Fibroblast of lung (primary cell): ENCODE data around the gene PLXNB1. TPM values are rescaled to one million over a fixed set of nuclear protein-coding genes. Genes with fewer than 3 reads are reported as not detected.

Experiments used
- DNase-seq, 2 donors: peaks; one replicate each; pipeline versions ENCODE4 v3.0.0 to v3.0.0-alpha.2; 2010; ENCODE audit warnings: low read depth in 2 of 2
- H2AFZ ChIP-seq: 2 replicates; pipeline ENCODE4 v1.5.1; 2012; ENCODE audit warnings: low read length, control low read depth, inconsistent platforms
- H3K27ac ChIP-seq: 2 replicates; pipeline ENCODE4 v1.5.1; 2011; ENCODE audit warnings: low read length, control low read depth; ENCODE audit not compliant: insufficient read depth
- H3K27me3 ChIP-seq: 2 replicates; pipeline ENCODE4 v1.5.1; 2011; ENCODE audit warnings: mild to moderate bottlenecking, low read length; ENCODE audit not compliant: control insufficient read depth, insufficient read depth
- H3K36me3 ChIP-seq: 2 replicates; pipeline ENCODE4 v1.5.1; 2011; ENCODE audit warnings: low read length; ENCODE audit not compliant: control insufficient read depth, insufficient read depth
- H3K4me1 ChIP-seq: 2 replicates; pipeline ENCODE4 v1.5.1; 2011; ENCODE audit warnings: low read length; ENCODE audit not compliant: control insufficient read depth, insufficient read depth; ENCODE audit errors: extremely low read depth
- H3K4me2 ChIP-seq: 2 replicates; pipeline ENCODE4 v1.5.1; 2011; ENCODE audit warnings: low read length, control low read depth; ENCODE audit not compliant: insufficient read depth; ENCODE audit errors: extremely low read depth
- H3K4me3 ChIP-seq, 4 experiments: fragments of 200-600 bp in 1 of 4; sonication (generic) in 1 of 4; replicated peaks in 1 of 4; 2 replicates each; pipeline ENCODE4 v1.5.1; 2011 to 2016; ENCODE audit warnings: low read length in 4 of 4, low read depth in 3 of 4, mild to moderate bottlenecking in 3 of 4, control low read depth in 2 of 4, inconsistent platforms in 1 of 4, mixed read lengths in 1 of 4; ENCODE audit not compliant: insufficient read depth in 1 of 4; ENCODE audit errors: control extremely low read depth in 1 of 4
- H3K79me2 ChIP-seq: 2 replicates; pipeline ENCODE4 v1.5.1; 2012; ENCODE audit warnings: mild to moderate bottlenecking, low read length, inconsistent platforms; ENCODE audit not compliant: control insufficient read depth, insufficient read depth
- H3K9ac ChIP-seq: 2 replicates; pipeline ENCODE4 v1.5.1; 2011; ENCODE audit warnings: mild to moderate bottlenecking, low read length, control low read depth; ENCODE audit not compliant: insufficient read depth
- H3K9me3 ChIP-seq: 2 replicates; pipeline ENCODE4 v1.5.1; 2012; ENCODE audit warnings: low read depth, low read length; ENCODE audit not compliant: control insufficient read depth, insufficient read depth
- H4K20me1 ChIP-seq: 2 replicates; pipeline ENCODE4 v1.5.1; 2011; ENCODE audit warnings: low read length; ENCODE audit not compliant: control insufficient read depth, insufficient read depth; ENCODE audit errors: extremely low read depth
- CTCF ChIP-seq, 2 donors: IDR thresholded peaks in 1 of 2; conservative IDR thresholded peaks in 1 of 2; 1 replicate in 1 of 2; 2 replicates in 1 of 2; pipeline ENCODE4 v1.5.1; 2011 to 2012; ENCODE audit warnings: low read length in 2 of 2, control low read depth in 1 of 2, inconsistent platforms in 1 of 2, low read depth in 1 of 2, mild to moderate bottlenecking in 1 of 2
- EZH2 ChIP-seq: IDR thresholded peaks from 2 replicates; pipeline ENCODE4 v1.5.1; 2012; ENCODE audit warnings: low read length, control low read depth, mild to moderate bottlenecking; ENCODE audit errors: missing control alignments
- polyA plus RNA-seq, 2 donors: library from polyadenylated mRNA; depleted of rRNA in 1 of 2; stranded (reverse) in 1 of 2; unstranded in 1 of 2; fragments of >200 nt; gene quantifications; 2 replicates each; pipeline ENCODE4 v1.2.1, GENCODE V29; 2011 to 2012; ENCODE audit warnings: missing spikeins in 1 of 2
- total RNA-seq: library from RNA; depleted of rRNA; stranded (reverse); fragments of >200 nt; gene quantifications from 2 replicates; pipeline ENCODE4 v1.2.1, GENCODE V29; 2014

PLXNB1 gene
- total and polyA plus RNA-seq, 2 donors (not counting 1 experiment from before 2014, with no cell fraction given), result 12.8 to 44.6 TPM

GRCh38 chr3:48459773-48460516 is 30.1 kb upstream of the PLXNB1 start:
- Histone ChIP-seq H3K4me2 (no peak overlapping the region), H3K27ac (no peak overlapping the region), H3K9ac (no peak overlapping the region), H2AFZ (no peak overlapping the region), H3K36me3 (peaks cover 11% of the 10 kb centered on the region), H3K4me1 (peaks cover 1% of the 10 kb centered on the region), H3K27me3 (no peaks in the 10 kb centered on the region), H3K79me2 (no peaks in the 10 kb centered on the region), H4K20me1 (no peaks in the 10 kb centered on the region), H3K4me3 (no peak overlapping the region), H3K9me3 (no peaks in the 10 kb centered on the region)
- DNase-seq, result no peak
- TF ChIP-seq EZH2 (no peak), CTCF (conservative IDR thresholded peaks at IDR 0.05 in 1 of 2, IDR thresholded peaks at IDR 0.05 in 1 of 2; ENCODE audit: low read depth in 1 of 2, low read length in 2 of 2) (no peak)

GRCh38 chr3:48459331-48459730 is 29.4 kb upstream of the PLXNB1 start:
- Histone ChIP-seq H3K9me3 (no peaks in the 10 kb centered on the region), H3K27me3 (no peaks in the 10 kb centered on the region), H3K27ac (no peak overlapping the region), H3K4me1 (no peaks in the 10 kb centered on the region), H2AFZ (no peak overlapping the region), H3K79me2 (no peaks in the 10 kb centered on the region), H3K4me3 (no peak overlapping the region), H3K9ac (no peak overlapping the region), H3K4me2 (no peak overlapping the region), H4K20me1 (no peaks in the 10 kb centered on the region), H3K36me3 (peaks cover 9% of the 10 kb centered on the region)
- DNase-seq, result no peak
- TF ChIP-seq CTCF (conservative IDR thresholded peaks at IDR 0.05 in 1 of 2, IDR thresholded peaks at IDR 0.05 in 1 of 2; ENCODE audit: low read depth in 1 of 2, low read length in 2 of 2) (no peak), EZH2 (no peak)

GRCh38 chr3:48456456-48456855 is 26.6 kb upstream of the PLXNB1 start:
- no peak for DNase-seq
- Histone ChIP-seq H4K20me1 (no peaks in the 10 kb centered on the region), H3K4me1 (no peaks in the 10 kb centered on the region)

More at GRCh38 chr3:48456456-48456855, 26.6 kb upstream of the PLXNB1 start:
- no peak overlapping the region for H3K9ac ChIP-seq
- no peak overlapping the region for H2AFZ ChIP-seq
- no peaks in the 10 kb centered on the region for H3K9me3 ChIP-seq
- H3K4me3 ChIP-seq, result no peak overlapping the region
- H3K4me2 ChIP-seq, result no peak overlapping the region
- H3K36me3 ChIP-seq, result peaks cover 13% of the 10 kb centered on the region
- no peak for TF ChIP-seq CTCF (conservative IDR thresholded peaks at IDR 0.05 in 1 of 2, IDR thresholded peaks at IDR 0.05 in 1 of 2; ENCODE audit: low read depth in 1 of 2, low read length in 2 of 2)
- TF ChIP-seq EZH2, result no peak
- H3K79me2 ChIP-seq, result no peaks in the 10 kb centered on the region
- no peaks in the 10 kb centered on the region for H3K27me3 ChIP-seq
- no peak overlapping the region for H3K27ac ChIP-seq
